Neural cell (in vitro differentiated cells): ENCODE data around the gene ANAPC2. TPM values are rescaled to one million over a fixed set of nuclear protein-coding genes. Genes with fewer than 3 reads are reported as not detected.

Source experiments
- H2AFZ ChIP-seq: fragments of 200-600, 300-800 bp; sonication (generic), shearing (Covaris generic); 2 replicates; pipeline ENCODE4 v1.6.0; 2014; ENCODE audit warnings: low read depth, mild to moderate bottlenecking, antibody characterized with exemption, low read length, moderate library complexity
- H3F3A ChIP-seq: fragments of 200-600 bp; shearing (Covaris generic); 2 replicates; pipeline ENCODE4 v1.6.1; 2016; ENCODE audit warnings: mild to moderate bottlenecking, moderate library complexity, mixed read lengths, antibody characterized with exemption, low read length; ENCODE audit not compliant: insufficient read depth, poor library complexity, severe bottlenecking
- H3K27ac ChIP-seq: fragments of 200-600, 300-800 bp; sonication (generic), shearing (Covaris generic); 2 replicates; pipeline ENCODE4 v1.5.1; 2014; ENCODE audit warnings: mild to moderate bottlenecking, low read length, moderate library complexity
- H3K27me3 ChIP-seq: fragments of 300-800, 200-600 bp; sonication (generic), shearing (Covaris generic); 2 replicates; pipeline ENCODE4 v1.6.0; 2014; ENCODE audit warnings: mild to moderate bottlenecking, low read depth, low read length, moderate library complexity; ENCODE audit not compliant: insufficient read depth
- H3K36me3 ChIP-seq: fragments of 300-800, 200-600 bp; sonication (generic), shearing (Covaris generic); 2 replicates; pipeline ENCODE4 v1.5.1; 2014; ENCODE audit warnings: mild to moderate bottlenecking, antibody characterized with exemption, low read length, moderate library complexity; ENCODE audit not compliant: insufficient read depth
- H3K4me2 ChIP-seq: fragments of 300-800, 200-600 bp; sonication (generic), shearing (Covaris generic); 2 replicates; pipeline ENCODE4 v1.6.0; 2014; ENCODE audit warnings: mild to moderate bottlenecking, low read length
- H3K4me3 ChIP-seq: fragments of 300-800, 200-600 bp; sonication (generic), shearing (Covaris generic); 2 replicates; pipeline ENCODE4 v1.5.1; 2014; ENCODE audit warnings: mild to moderate bottlenecking, low read length, moderate library complexity
- H3K79me2 ChIP-seq: fragments of 200-600 bp; shearing (Covaris generic); replicated peaks from 2 replicates; pipeline ENCODE4 v1.6.0; 2014; ENCODE audit warnings: mild to moderate bottlenecking, low read length, moderate library complexity; ENCODE audit not compliant: insufficient read depth
- H3K9ac ChIP-seq: fragments of 300-800, 200-600 bp; sonication (generic), shearing (Covaris generic); 2 replicates; pipeline ENCODE4 v1.6.1; 2016; ENCODE audit warnings: mild to moderate bottlenecking, low read length, mixed read lengths
- H3K9me2 ChIP-seq: fragments of 200-600 bp; shearing (Covaris generic); 2 replicates; pipeline ENCODE4 v1.6.1; 2016; ENCODE audit warnings: mild to moderate bottlenecking, low read length, mixed read lengths; ENCODE audit not compliant: insufficient read depth
- H3K9me3 ChIP-seq: fragments of 200-600, 300-800 bp; sonication (generic), shearing (Covaris generic); 2 replicates; pipeline ENCODE4 v1.6.1; 2016; ENCODE audit warnings: mild to moderate bottlenecking, mixed run types, low read length, moderate library complexity, mixed read lengths
- H4K20me1 ChIP-seq: fragments of 200-600 bp; shearing (Covaris generic); 2 replicates; pipeline ENCODE4 v1.6.1; 2016; ENCODE audit warnings: mild to moderate bottlenecking, mixed run types; ENCODE audit not compliant: insufficient read depth
- CTCF ChIP-seq: fragments of 450-650 bp; IDR thresholded peaks from 2 replicates; pipeline ENCODE4 v1.5.1; 2014; ENCODE audit warnings: antibody characterized with exemption, mild to moderate bottlenecking, moderate library complexity; ENCODE audit not compliant: poor library complexity, severe bottlenecking
- EP300 ChIP-seq: fragments of 450-650 bp; conservative IDR thresholded peaks from 2 replicates; pipeline ENCODE4 v1.6.1; 2014; ENCODE audit warnings: antibody characterized with exemption, mild to moderate bottlenecking, moderate library complexity; ENCODE audit not compliant: poor library complexity, severe bottlenecking
- EZH2 ChIP-seq: fragments of 200-600, 300-800 bp; shearing (Covaris generic), sonication (generic); IDR thresholded peaks from 2 replicates; pipeline ENCODE4 v1.6.1; 2014; ENCODE audit warnings: antibody characterized with exemption, low read length, borderline replicate concordance, mild to moderate bottlenecking; ENCODE audit not compliant: insufficient read depth, poor library complexity, severe bottlenecking
- MXI1 ChIP-seq: fragments of 450-650 bp; conservative IDR thresholded peaks from 2 replicates; pipeline ENCODE4 v1.6.1; 2014; ENCODE audit warnings: antibody characterized with exemption, mild to moderate bottlenecking; ENCODE audit not compliant: poor library complexity, severe bottlenecking
- POLR2AphosphoS5 ChIP-seq: IDR thresholded peaks from 2 replicates; pipeline ENCODE4 v1.6.1; 2012
- RAD21 ChIP-seq: fragments of 450-650 bp; conservative IDR thresholded peaks from 2 replicates; pipeline ENCODE4 v1.6.1; 2014; ENCODE audit warnings: antibody characterized with exemption, mild to moderate bottlenecking, moderate library complexity
- SMC3 ChIP-seq: fragments of 450-650 bp; conservative IDR thresholded peaks from 2 replicates; pipeline ENCODE4 v1.6.1; 2014; ENCODE audit warnings: antibody characterized with exemption, mild to moderate bottlenecking, moderate library complexity; ENCODE audit not compliant: poor library complexity
- TAF1 ChIP-seq: IDR thresholded peaks from 2 replicates; pipeline ENCODE4 v1.6.1; 2012; ENCODE audit warnings: low read depth
- polyA plus RNA-seq: library from polyadenylated mRNA; depleted of rRNA; stranded (reverse); fragments of >200 nt; gene quantifications from 2 replicates; pipeline ENCODE4 v1.2.3, GENCODE V29; 2014
- TF ChIP-seq, protein P1 (sequence below): IDR thresholded peaks from 2 replicates; pipeline ENCODE4 v1.6.1; 2012; ENCODE audit warnings: borderline replicate concordance

The ANAPC2 gene
- polyA plus RNA-seq, 1 donor from 2014 or later: 38.1 TPM

DNA sequence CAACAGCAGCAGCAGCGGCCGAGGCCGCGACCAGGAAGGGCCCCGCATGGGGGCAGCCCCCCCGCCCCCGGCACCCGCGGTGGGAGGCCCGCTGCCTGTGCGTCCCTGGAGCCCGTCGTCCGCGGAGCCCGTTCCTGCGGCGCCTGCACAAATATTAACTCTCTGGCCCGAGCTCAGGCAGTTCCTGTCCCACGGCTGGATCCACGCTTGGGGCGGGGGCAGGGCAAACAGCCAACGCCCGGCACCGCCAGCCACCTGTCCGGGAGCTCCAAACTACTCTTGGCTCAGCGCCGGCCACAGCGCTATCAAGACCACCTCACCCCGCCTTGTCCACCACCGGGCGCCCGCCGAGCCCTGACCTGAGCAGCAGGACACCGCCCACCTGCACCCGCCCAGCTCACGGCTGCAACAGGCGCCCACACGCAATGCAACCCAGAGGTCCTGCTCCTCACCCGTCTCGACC lies 18.4 kb downstream of the ANAPC2 start, which contains the start of gene LRRC26:
Gene LRRC26 (minus strand): TSS at position 156 of the 463 bp plus-strand sequence. CDS start 108 bp downstream, at position 48.
- TF ChIP-seq RAD21 (no peak), CTCF (no peak), EP300 (no peak), EZH2 (no peak), MXI1 (no peak), TAF1 (no peak), POLR2AphosphoS5 (no peak), SMC3 (no peak)
- TF ChIP-seq, protein P1, sequence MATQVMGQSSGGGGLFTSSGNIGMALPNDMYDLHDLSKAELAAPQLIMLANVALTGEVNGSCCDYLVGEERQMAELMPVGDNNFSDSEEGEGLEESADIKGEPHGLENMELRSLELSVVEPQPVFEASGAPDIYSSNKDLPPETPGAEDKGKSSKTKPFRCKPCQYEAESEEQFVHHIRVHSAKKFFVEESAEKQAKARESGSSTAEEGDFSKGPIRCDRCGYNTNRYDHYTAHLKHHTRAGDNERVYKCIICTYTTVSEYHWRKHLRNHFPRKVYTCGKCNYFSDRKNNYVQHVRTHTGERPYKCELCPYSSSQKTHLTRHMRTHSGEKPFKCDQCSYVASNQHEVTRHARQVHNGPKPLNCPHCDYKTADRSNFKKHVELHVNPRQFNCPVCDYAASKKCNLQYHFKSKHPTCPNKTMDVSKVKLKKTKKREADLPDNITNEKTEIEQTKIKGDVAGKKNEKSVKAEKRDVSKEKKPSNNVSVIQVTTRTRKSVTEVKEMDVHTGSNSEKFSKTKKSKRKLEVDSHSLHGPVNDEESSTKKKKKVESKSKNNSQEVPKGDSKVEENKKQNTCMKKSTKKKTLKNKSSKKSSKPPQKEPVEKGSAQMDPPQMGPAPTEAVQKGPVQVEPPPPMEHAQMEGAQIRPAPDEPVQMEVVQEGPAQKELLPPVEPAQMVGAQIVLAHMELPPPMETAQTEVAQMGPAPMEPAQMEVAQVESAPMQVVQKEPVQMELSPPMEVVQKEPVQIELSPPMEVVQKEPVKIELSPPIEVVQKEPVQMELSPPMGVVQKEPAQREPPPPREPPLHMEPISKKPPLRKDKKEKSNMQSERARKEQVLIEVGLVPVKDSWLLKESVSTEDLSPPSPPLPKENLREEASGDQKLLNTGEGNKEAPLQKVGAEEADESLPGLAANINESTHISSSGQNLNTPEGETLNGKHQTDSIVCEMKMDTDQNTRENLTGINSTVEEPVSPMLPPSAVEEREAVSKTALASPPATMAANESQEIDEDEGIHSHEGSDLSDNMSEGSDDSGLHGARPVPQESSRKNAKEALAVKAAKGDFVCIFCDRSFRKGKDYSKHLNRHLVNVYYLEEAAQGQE: no peak
- H3K4me2 ChIP-seq: peak within 1 kb of the TSS; percentile 6
- H3K9me2 ChIP-seq: no peaks in the 10 kb centered on the region
- H3K36me3 ChIP-seq: no peaks in the 10 kb centered on the region
- peak within 1 kb of the TSS; percentile 78 for H3K4me3 ChIP-seq
- H3K27ac ChIP-seq: peak within 1 kb of the TSS; percentile 71
- H4K20me1 ChIP-seq: no peaks in the 10 kb centered on the region
- peak within 1 kb of the TSS; percentile 32 for H2AFZ ChIP-seq
- peaks cover 34% of the 10 kb centered on the region for H3K27me3 ChIP-seq
- H3K79me2 ChIP-seq: no peaks in the 10 kb centered on the region
- no peaks in the 10 kb centered on the region for H3F3A ChIP-seq
- no peaks in the 10 kb centered on the region for H3K9me3 ChIP-seq
- H3K9ac ChIP-seq: peak within 1 kb of the TSS; percentile 82

GRCh38 chr9:137168904-137169856 lies 19.2 kb downstream of the ANAPC2 start:
- Histone ChIP-seq H3K9ac (peak overlapping the region; percentile 82), H3K79me2 (no peaks in the 10 kb centered on the region), H3K4me3 (peak overlapping the region; percentile 78), H3K36me3 (no peaks in the 10 kb centered on the region), H3K27me3 (peaks cover 41% of the 10 kb centered on the region), H3K9me2 (no peaks in the 10 kb centered on the region), H3K4me2 (no peak overlapping the region), H3F3A (no peaks in the 10 kb centered on the region), H3K9me3 (no peaks in the 10 kb centered on the region), H2AFZ (peak overlapping the region; percentile 32), H3K27ac (peak overlapping the region; percentile 71), H4K20me1 (no peaks in the 10 kb centered on the region)
- TF ChIP-seq SMC3: peak; percentile 49
- TF ChIP-seq TAF1: no peak
- TF ChIP-seq EP300: peak; percentile 33
- TF ChIP-seq MXI1: peak; percentile 88
- peak; percentile 44 for TF ChIP-seq CTCF
- peak; percentile 15 for TF ChIP-seq RAD21
- TF ChIP-seq, protein P1: peak; percentile 64
- TF ChIP-seq EZH2: no peak
- peak; percentile 76 for TF ChIP-seq POLR2AphosphoS5
